ENCODE data around the gene FGD5. TPM values are rescaled to one million over a fixed set of nuclear protein-coding genes. Genes with fewer than 3 reads are reported as not detected.
"Not testable (repeated sequence)": the region's sequence is repeated elsewhere in the genome, so short reads cannot be mapped to it uniquely, and the experiment has no call there.

Gene FGD5
- total RNA-seq, 1 donor from 2014 or later: 86.3 TPM

GRCh38 chr3:14806641-14807263 is 12.0 kb upstream of the FGD5 start:
- peak; percentile 73 to 95 for DNase-seq (ENCODE audit: low read depth in 2 of 2)

GRCh38 chr3:14808025-14808424 is 10.7 kb upstream of the FGD5 start:
- no peak for DNase-seq (ENCODE audit: low read depth in 2 of 2)

- DNase-seq (ENCODE audit: low read depth in 2 of 2): no peak
These were observed 10.1 kb upstream of the FGD5 start for GRCh38 chr3:14808502-14809266.

DNA sequence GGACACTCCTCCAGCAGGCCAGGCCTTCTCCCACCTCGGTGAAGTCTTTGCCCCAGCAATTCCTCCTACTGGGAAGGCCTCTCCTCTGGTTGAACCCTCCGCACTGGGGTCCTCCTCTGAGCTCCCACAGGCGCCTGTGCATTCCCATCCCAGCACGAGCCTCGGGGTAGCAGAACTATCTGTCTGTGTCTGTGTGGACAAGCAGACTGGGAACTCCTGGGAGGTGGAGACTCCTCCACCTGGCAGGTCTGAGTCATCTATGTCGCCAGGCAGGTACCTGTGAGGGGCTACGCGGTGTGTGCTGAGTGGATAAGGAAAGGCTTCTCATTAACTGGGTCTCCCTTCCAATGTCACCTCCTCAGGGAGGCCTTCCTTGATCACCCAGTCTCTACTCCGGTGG is 9.2 kb upstream of the FGD5 start:
- not testable (repeated sequence) for DNase-seq (ENCODE audit: low read depth in 2 of 2)

DNA sequence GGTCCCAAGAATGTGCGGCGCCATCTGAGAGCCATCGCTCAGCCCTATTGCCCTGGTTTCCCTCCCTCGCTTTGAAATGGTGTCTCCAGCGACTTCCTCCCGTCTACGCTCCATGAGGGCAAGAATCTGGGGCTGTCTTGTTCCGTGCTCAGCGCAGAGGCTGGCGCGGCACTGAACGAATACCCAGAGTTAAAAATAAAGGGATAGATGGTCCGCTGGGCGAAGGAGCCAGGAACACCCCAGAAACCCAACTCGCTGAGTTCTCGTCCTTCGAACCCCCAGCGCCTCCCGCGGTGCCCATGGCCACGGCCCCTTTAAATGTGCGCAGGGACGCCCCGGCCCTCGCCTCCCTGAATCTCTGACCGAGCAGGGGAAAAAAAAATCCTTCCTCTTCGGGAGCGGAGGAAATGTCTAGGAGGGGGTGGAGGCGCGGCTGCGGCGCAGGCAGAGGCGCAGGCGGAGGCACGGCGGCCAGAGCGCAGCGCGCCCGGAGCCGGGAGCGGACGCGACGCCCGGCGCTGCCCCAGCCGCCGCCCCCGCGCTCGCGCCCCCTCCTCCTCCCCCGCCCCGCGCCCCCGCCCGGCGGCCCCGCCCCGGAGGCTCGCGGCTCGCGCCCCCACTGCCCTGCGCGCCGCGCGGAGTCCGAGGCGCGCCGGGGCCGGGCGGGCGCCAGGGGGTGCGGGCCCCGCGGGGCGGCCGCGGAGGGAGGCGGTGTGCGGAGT is 8.5 kb upstream of the FGD5 start:
- DNase-seq (ENCODE audit: low read depth in 2 of 2): peak in 1 of 2 donors; percentile 86

DNA sequence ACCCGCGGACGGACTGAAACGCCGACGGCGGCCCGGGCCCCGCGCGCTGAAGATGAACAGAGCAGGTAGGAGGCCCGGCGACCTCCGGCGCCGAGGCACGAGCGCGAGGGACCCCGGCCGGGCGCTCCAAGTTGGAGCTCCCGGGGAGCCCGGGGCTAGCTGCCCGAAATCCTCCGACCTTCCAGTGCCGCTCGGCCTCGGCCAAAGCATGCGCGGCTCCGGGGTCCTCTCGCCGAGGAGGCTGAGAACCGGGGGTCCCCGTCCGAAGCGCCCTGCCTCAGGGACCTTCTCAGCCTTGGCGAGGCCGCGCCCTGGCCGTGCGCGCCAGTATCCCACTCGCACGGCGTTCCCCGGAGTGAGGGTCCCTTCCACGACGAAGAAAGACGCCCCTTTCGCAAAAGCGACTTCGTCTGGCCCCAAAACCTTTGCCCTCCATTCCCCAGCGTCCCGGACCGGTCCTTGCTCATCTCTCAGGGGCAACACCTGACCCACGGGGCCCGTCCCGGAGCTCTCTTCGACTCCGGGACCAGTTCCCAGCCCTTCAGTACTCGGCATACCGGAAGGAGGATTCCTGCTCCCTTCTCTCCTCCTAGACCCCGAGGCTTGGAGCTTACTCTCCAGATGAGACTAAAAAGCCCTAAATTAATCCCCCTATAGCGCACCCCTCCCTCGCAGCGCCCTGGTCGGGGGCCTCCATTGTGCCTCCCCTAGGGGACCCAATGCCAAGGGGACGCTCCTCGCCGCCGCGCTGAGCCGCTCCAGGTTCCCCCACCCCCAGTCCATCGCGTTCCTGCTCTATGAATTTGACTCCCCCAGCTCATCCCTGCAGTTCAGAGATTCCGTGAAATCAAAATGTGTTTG is 7.7 kb upstream of the FGD5 start:
- peak in 1 of 2 donors; percentile 41 for DNase-seq (ENCODE audit: low read depth in 2 of 2)

- DNase-seq (ENCODE audit: low read depth in 2 of 2): peak in 1 of 2 donors; percentile 64
These were observed 7.1 kb upstream of the FGD5 start for GRCh38 chr3:14811684-14812083.

GRCh38 chr3:14812196-14812790 is 6.5 kb upstream of the FGD5 start:
- peak in 1 of 2 donors; percentile 57 for DNase-seq (ENCODE audit: low read depth in 2 of 2)

- no peak for DNase-seq (ENCODE audit: low read depth in 2 of 2)
These were observed 4.3 kb upstream of the FGD5 start for GRCh38 chr3:14814411-14814871.

GRCh38 chr3:14816359-14816758 is 2.4 kb upstream of the FGD5 start:
- DNase-seq (ENCODE audit: low read depth in 2 of 2): no peak

DNA sequence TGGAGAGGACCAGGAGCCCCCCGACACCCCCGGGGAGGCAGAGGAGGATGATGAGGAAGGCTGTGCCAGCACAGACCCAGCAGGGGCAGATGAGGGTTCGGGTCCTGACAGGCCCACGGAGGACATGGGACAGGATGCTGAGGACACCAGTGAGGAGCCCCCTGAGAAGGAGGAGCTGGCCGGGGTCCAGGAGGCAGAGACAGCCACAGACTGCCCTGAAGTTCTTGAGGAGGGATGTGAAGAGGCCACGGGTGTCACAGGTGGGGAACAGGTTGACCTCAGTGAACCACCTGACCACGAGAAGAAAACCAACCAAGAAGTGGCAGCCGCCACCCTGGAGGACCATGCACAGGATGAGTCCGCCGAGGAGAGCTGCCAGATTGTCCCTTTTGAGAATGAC is 909 bp downstream of the FGD5 start:
- DNase-seq (ENCODE audit: low read depth in 2 of 2): no peak

GRCh38 chr3:14820156-14820555 is 1.4 kb downstream of the FGD5 start:
- DNase-seq (ENCODE audit: low read depth in 2 of 2): no peak

DNA sequence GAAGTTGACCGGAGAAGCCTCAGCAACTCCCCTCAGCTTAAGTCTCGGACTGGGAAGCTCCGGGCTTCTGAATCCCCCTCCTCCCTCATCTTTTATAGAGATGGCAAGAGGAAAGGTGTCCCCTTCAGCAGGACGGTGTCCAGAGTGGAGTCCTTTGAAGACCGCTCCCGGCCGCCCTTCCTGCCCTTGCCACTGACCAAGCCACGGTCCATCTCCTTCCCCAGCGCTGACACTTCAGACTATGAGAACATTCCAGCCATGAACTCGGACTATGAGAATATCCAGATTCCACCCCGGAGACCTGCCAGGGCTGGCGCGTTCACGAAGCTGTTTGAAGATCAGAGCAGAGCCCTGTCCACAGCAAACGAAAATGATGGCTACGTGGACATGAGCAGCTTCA is 2.4 kb downstream of the FGD5 start:
- no peak for DNase-seq (ENCODE audit: low read depth in 2 of 2)

DNA sequence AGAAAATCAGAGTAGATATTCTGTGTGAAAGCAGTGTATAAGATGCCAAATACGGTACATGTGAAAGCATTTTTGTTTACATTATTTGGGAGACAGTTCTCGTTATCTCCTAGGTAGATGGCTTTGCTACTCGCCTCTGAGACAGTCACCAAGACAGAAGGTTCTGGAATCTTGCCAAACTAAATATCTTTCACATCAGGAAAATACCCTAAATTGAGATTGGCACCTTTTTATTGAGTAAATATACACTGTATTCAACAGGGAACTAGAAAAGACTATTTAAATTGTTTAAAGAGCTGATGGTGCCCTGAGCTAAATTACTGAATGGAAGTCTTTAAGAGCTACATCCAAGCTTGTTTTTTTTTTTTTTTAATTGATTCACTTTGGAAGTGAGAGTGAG is 3.4 kb downstream of the FGD5 start:
- no peak for DNase-seq (ENCODE audit: low read depth in 2 of 2)

DNA sequence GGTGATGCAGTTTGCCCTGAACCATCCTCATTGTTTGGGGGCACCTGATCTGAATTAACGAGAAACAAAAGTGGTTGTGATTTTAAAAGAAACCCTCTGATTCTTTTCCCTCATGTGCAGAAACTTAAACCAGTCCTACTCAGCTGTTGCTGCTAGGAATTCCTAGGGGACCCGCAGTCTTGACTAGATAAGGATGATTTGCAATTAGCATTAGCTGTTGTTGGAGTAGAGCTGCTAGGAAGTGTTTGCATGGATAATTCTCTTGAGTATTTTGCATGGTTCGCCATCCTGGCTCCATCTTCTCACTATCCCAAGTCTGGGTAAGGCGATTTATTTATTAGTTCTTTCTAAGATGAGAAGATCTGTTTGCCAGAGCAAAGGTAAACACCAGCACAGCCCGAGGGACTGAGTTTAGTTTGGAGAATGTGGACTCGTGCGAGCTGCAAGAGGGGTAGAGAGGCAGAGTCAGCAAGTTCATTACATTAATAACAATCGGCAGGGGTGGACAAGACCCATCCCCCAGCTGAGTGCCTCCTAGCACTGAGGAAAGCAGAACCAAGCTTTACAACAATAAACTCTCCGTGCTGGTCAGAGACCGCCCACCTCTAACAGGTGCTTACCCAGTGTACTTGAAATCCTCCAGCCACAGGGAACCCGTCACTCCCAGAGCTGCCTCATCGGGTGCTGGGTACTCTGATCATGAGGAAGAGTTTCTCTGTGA is 4.1 kb downstream of the FGD5 start:
- peak in 1 of 2 donors; percentile 35 for DNase-seq (ENCODE audit: low read depth in 2 of 2)

DNA sequence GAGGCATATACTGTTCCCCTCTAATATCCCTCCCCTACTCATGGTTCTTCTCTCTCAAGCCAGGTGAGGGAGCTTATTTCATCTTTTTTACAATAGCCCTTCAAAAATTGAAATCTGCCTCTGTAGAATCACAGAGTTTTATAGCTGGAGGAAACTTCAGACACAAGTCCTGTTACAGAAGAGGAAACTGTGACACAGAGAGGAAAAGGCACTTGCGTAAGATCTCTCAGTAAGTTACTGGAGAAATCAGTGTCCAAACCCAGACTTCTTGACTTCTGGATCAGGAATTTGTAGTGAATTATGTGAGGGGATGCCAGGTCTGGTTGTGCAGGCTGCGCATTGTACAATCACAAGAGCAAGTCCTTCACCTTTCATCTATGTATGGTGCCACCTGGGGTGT is 4.6 kb downstream of the FGD5 start:
- peak in 1 of 2 donors; percentile 62 for DNase-seq (ENCODE audit: low read depth in 2 of 2)

GRCh38 chr3:14823910-14824629 is 5.3 kb downstream of the FGD5 start:
- peak in 1 of 2 donors; percentile 32 for DNase-seq (ENCODE audit: low read depth in 2 of 2)

- peak; percentile 52 for DNase-seq (ENCODE audit: low read depth in 2 of 2)
These were observed 5.9 kb downstream of the FGD5 start for GRCh38 chr3:14824646-14825045.

GRCh38 chr3:14826069-14826468 is 7.3 kb downstream of the FGD5 start:
- DNase-seq (ENCODE audit: low read depth in 2 of 2): no peak

DNA sequence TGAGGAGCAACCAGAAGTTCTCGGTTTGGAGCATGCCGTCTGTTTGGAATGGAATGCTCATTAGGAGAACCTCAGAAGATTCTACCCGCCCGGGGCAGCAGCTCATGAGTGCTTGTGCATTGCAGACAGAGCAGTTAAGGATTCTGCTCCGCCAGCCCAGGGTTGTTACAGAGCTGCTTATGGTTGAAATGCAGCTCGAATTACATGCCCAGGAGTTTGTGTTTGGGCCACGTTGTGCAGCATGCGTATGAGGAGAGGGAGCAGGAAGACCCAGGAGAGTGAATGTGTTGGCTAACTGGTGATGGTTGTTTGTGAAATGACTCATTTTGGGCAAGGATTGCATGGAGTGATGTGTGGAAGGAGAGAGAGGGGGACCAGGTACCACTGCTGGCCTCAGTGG is 9.0 kb downstream of the FGD5 start:
- DNase-seq (ENCODE audit: low read depth in 2 of 2): no peak
